Breast epithelium (tissue), 3 donors: ENCODE results near the gene FERD3L.

Experiments used
- POLR2A ChIP-seq: fragments of 450-650 bp; IDR thresholded peaks from one replicate; pipeline ENCODE4 v1.6.1; 2016; ENCODE audit warnings: antibody characterized with exemption, mild to moderate bottlenecking, moderate library complexity
- TF ChIP-seq, protein P1 (sequence below), 3 donors: fragments of 450-650 bp; IDR thresholded peaks; one replicate each; pipeline ENCODE4 v1.5.1; 2016 to 2017; ENCODE audit warnings: antibody characterized with exemption in 3 of 3, mild to moderate bottlenecking in 3 of 3, moderate library complexity in 3 of 3

GRCh38 chr7:19145434-19146115 lies 354 bp upstream of the FERD3L start:
- TF ChIP-seq, protein P1, sequence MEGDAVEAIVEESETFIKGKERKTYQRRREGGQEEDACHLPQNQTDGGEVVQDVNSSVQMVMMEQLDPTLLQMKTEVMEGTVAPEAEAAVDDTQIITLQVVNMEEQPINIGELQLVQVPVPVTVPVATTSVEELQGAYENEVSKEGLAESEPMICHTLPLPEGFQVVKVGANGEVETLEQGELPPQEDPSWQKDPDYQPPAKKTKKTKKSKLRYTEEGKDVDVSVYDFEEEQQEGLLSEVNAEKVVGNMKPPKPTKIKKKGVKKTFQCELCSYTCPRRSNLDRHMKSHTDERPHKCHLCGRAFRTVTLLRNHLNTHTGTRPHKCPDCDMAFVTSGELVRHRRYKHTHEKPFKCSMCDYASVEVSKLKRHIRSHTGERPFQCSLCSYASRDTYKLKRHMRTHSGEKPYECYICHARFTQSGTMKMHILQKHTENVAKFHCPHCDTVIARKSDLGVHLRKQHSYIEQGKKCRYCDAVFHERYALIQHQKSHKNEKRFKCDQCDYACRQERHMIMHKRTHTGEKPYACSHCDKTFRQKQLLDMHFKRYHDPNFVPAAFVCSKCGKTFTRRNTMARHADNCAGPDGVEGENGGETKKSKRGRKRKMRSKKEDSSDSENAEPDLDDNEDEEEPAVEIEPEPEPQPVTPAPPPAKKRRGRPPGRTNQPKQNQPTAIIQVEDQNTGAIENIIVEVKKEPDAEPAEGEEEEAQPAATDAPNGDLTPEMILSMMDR (IDR thresholded peaks at IDR 0.05), result no peak
- no peak for TF ChIP-seq POLR2A
